H1 (cell line): ENCODE results near the gene MIGA1. TPM values are rescaled to one million over a fixed set of nuclear protein-coding genes. Genes with fewer than 3 reads are reported as not detected.

Experiments used
- CTCF ChIA-PET: fragments of 300-600 bp; sonication (Branson Sonifier 250); formaldehyde crosslinking; loops from one replicate; lab custom pipeline; 2021; ENCODE audit not compliant: partially characterized antibody; lab: Charles Lee
- POLR2A ChIA-PET: fragments of 300-600 bp; sonication (Branson Sonifier 250); formaldehyde crosslinking; loops from one replicate; lab custom pipeline; 2021; ENCODE audit warnings: inconsistent platforms; ENCODE audit not compliant: partially characterized antibody; lab: Charles Lee
- DNase-seq, 2 experiments: peaks; one replicate each; pipeline versions ENCODE4 v3.0.0 to v3.0.0-alpha.2; 2010 to 2022; ENCODE audit warnings: low spot score in 2 of 2, low read depth in 1 of 2, mixed read lengths in 1 of 2
- FAIRE-seq: peaks from 2 replicates; lab custom pipeline; 2011; peaks lifted over from hg19 to GRCh38; lab: Jason Lieb, UNC
- H2AFZ ChIP-seq: 2 replicates; pipeline ENCODE4 v1.8.1; 2012; ENCODE audit warnings: low read length, inconsistent platforms
- H2AK5ac ChIP-seq: 2 replicates; pipeline ENCODE4 v1.6.1; 2013; ENCODE audit warnings: low read depth, low read length
- H2BK120ac ChIP-seq: replicated peaks from 2 replicates; pipeline ENCODE3; 2013; ENCODE audit warnings: low read depth, low read length, inconsistent platforms
- H2BK12ac ChIP-seq: 2 replicates; pipeline ENCODE4 v1.6.1; 2013; ENCODE audit warnings: low read depth, low read length
- H2BK15ac ChIP-seq: 2 replicates; pipeline ENCODE4 v1.6.1; 2013; ENCODE audit warnings: low read length
- H2BK20ac ChIP-seq: 2 replicates; pipeline ENCODE4 v1.6.1; 2013; ENCODE audit warnings: low read length
- H2BK5ac ChIP-seq: 2 replicates; pipeline ENCODE4 v1.6.1; 2013; ENCODE audit warnings: low read depth, low read length
- H3K14ac ChIP-seq: 2 replicates; pipeline ENCODE4 v1.6.1; 2013; ENCODE audit warnings: inconsistent platforms; ENCODE audit not compliant: insufficient read length
- H3K18ac ChIP-seq: 2 replicates; pipeline ENCODE4 v1.6.1; 2013; ENCODE audit warnings: low read length; ENCODE audit errors: extremely low read depth
- H3K23ac ChIP-seq: 2 replicates; pipeline ENCODE4 v1.6.1; 2013; ENCODE audit warnings: inconsistent platforms; ENCODE audit not compliant: insufficient read length
- H3K23me2 ChIP-seq: 2 replicates; pipeline ENCODE4 v1.6.1; 2013; ENCODE audit warnings: low read depth, low read length
- H3K27ac ChIP-seq: 2 replicates; pipeline ENCODE4 v1.6.1; 2011; ENCODE audit warnings: low read depth, low read length, inconsistent platforms
- H3K27me3 ChIP-seq, 4 experiments: replicated peaks in 1 of 4; 1 replicate in 1 of 4; 2 replicates in 3 of 4; pipeline versions ENCODE4 v1.6.1 to v1.8.1; 2011 to 2013; ENCODE audit warnings: low read length in 3 of 4, mild to moderate bottlenecking in 3 of 4, inconsistent platforms in 2 of 4, mixed read lengths in 2 of 4, moderate library complexity in 1 of 4; ENCODE audit not compliant: control insufficient read depth in 3 of 4, insufficient read depth in 3 of 4; ENCODE audit errors: extremely low read depth in 1 of 4
- H3K36me3 ChIP-seq, 4 experiments: 2 replicates each; pipeline versions ENCODE4 v1.6.1 to v1.8.1; 2011 to 2013; ENCODE audit warnings: mild to moderate bottlenecking in 4 of 4, low read length in 3 of 4, moderate library complexity in 2 of 4, control low read depth in 1 of 4, inconsistent platforms in 1 of 4; ENCODE audit not compliant: insufficient read depth in 4 of 4, control insufficient read depth in 2 of 4
- H3K4ac ChIP-seq: replicated peaks from 2 replicates; pipeline ENCODE3; 2013; ENCODE audit warnings: low read length, low read depth, mixed read lengths, inconsistent platforms; ENCODE audit not compliant: insufficient read length
- H3K4me1 ChIP-seq, 4 experiments: replicated peaks in 1 of 4; 1 replicate in 1 of 4; 2 replicates in 3 of 4; pipeline versions ENCODE4 v1.6.1 to v1.8.1; 2011 to 2013; ENCODE audit warnings: low read length in 3 of 4, inconsistent platforms in 2 of 4, mixed read lengths in 1 of 4; ENCODE audit not compliant: insufficient read depth in 4 of 4, control insufficient read depth in 3 of 4
- H3K4me2 ChIP-seq, 2 experiments: 2 replicates each; pipeline versions ENCODE4 v1.6.1 to v1.8.1; 2011 to 2013; ENCODE audit warnings: low read depth in 2 of 2, low read length in 2 of 2, control low read depth in 1 of 2, inconsistent platforms in 1 of 2, mild to moderate bottlenecking in 1 of 2; ENCODE audit not compliant: insufficient read depth in 1 of 2
- H3K4me3 ChIP-seq, 4 experiments: fragments of 200-600, 300-600 bp in 1 of 4; sonication (generic), shearing (Covaris generic), sonication (Bioruptor Twin) in 1 of 4; 2 replicates each; pipeline versions ENCODE4 v1.5.1 to v1.8.1; 2011 to 2016; ENCODE audit warnings: low read length in 4 of 4, low read depth in 3 of 4, control low read depth in 2 of 4, inconsistent platforms in 2 of 4, mild to moderate bottlenecking in 2 of 4, mixed read lengths in 1 of 4, moderate library complexity in 1 of 4; ENCODE audit not compliant: insufficient read depth in 2 of 4; ENCODE audit errors: extremely low read depth in 1 of 4
- H3K56ac ChIP-seq: replicated peaks from 2 replicates; pipeline ENCODE3; 2013; ENCODE audit warnings: low read depth, mild to moderate bottlenecking, mixed read lengths, low read length, inconsistent platforms; ENCODE audit not compliant: insufficient read length
- H3K79me1 ChIP-seq: 2 replicates; pipeline ENCODE4 v1.6.1; 2013; ENCODE audit warnings: low read depth, low read length, control low read depth
- H3K79me2 ChIP-seq, 2 experiments: 2 replicates each; pipeline versions ENCODE4 v1.6.1 to v1.8.1; 2012 to 2013; ENCODE audit warnings: low read length in 2 of 2, mild to moderate bottlenecking in 2 of 2, inconsistent platforms in 1 of 2; ENCODE audit not compliant: insufficient read depth in 2 of 2, control insufficient read depth in 1 of 2
- H3K9ac ChIP-seq, 4 experiments: replicated peaks in 1 of 4; 1 replicate in 1 of 4; 2 replicates in 3 of 4; pipeline versions ENCODE4 v1.6.1 to v1.8.1; 2011 to 2013; ENCODE audit warnings: low read depth in 3 of 4, low read length in 3 of 4, control low read depth in 2 of 4, mild to moderate bottlenecking in 2 of 4, moderate library complexity in 2 of 4, inconsistent platforms in 1 of 4; ENCODE audit errors: extremely low read depth in 1 of 4
- H3K9me3 ChIP-seq, 2 experiments: 2 replicates each; pipeline versions ENCODE4 v1.6.1 to v1.8.1; 2012 to 2013; ENCODE audit warnings: mild to moderate bottlenecking in 2 of 2, moderate library complexity in 2 of 2, control low read depth in 1 of 2, inconsistent platforms in 1 of 2, low read depth in 1 of 2, low read length in 1 of 2, mixed read lengths in 1 of 2; ENCODE audit not compliant: insufficient read depth in 2 of 2
- H4K20me1 ChIP-seq, 2 experiments: replicated peaks in 1 of 2; 2 replicates each; pipeline versions ENCODE3 to v1.8.1; 2011 to 2013; ENCODE audit warnings: inconsistent platforms in 2 of 2, low read length in 2 of 2, mild to moderate bottlenecking in 1 of 2; ENCODE audit not compliant: insufficient read depth in 2 of 2, control insufficient read depth in 1 of 2
- H4K5ac ChIP-seq: 2 replicates; pipeline ENCODE4 v1.6.1; 2013; ENCODE audit warnings: low read length, low read depth, mixed read lengths, inconsistent platforms; ENCODE audit not compliant: insufficient read length
- H4K8ac ChIP-seq: 2 replicates; pipeline ENCODE4 v1.8.0; 2013; ENCODE audit warnings: mild to moderate bottlenecking, moderate library complexity, low read length, inconsistent platforms; ENCODE audit not compliant: insufficient read depth; ENCODE audit errors: extremely low read depth
- H4K91ac ChIP-seq: replicated peaks from 2 replicates; pipeline ENCODE3; 2013; ENCODE audit warnings: low read length, mixed read lengths, inconsistent platforms; ENCODE audit not compliant: insufficient read length
- CHD1 ChIP-seq: IDR thresholded peaks from 2 replicates; pipeline ENCODE4 v1.6.1; 2012; ENCODE audit warnings: low read depth, low read length, improper control_type of control experiment
- EP300 ChIP-seq, 2 experiments: IDR thresholded peaks; 1 replicate in 1 of 2; 2 replicates in 1 of 2; pipeline ENCODE4 v1.6.1; 2011 to 2012; ENCODE audit warnings: low read depth in 2 of 2, low read length in 2 of 2, mild to moderate bottlenecking in 2 of 2, borderline replicate concordance in 1 of 2, inconsistent platforms in 1 of 2, moderate library complexity in 1 of 2
- ZNF274 ChIP-seq: IDR thresholded peaks from 2 replicates; pipeline ENCODE4 v1.7.0; 2012; ENCODE audit warnings: low read length, borderline replicate concordance; ENCODE audit errors: extremely low read depth
- WGBS, 2 experiments: shearing (Covaris generic) in 1 of 2; methylation state at CpG; one replicate each; pipeline versions ENCODE4 v1.1.6 to v1.1.7; 2013 to 2015; ENCODE audit warnings: low lambda C conversion rate in 2 of 2, mixed read lengths in 2 of 2, inconsistent platforms in 1 of 2, low coverage in 1 of 2, missing lambda C conversion rate in 1 of 2; ENCODE audit not compliant: insufficient replicate concordance in 2 of 2, insufficient coverage in 1 of 2, insufficient read length in 1 of 2; ENCODE audit errors: extremely low coverage in 1 of 2, missing lambda C conversion rate in 1 of 2; 5-methylcytosine and 5-hydroxymethylcytosine counted together
- polyA plus RNA-seq, 7 experiments: library from polyadenylated mRNA; depleted of rRNA in 3 of 7; stranded (reverse) in 5 of 7; unstranded in 2 of 7; fragments of >200 nt in 5 of 7; fragments of 200-250 nt in 2 of 7; gene quantifications; 1 replicate in 5 of 7; 2 replicates in 1 of 7; 4 replicates in 1 of 7; pipeline versions ENCODE4 v1.2.1 to v1.2.3, GENCODE V29; 2011 to 2013; ENCODE audit warnings: missing spikeins in 2 of 7, mixed read lengths in 2 of 7
- total RNA-seq: library from RNA; stranded (reverse); fragmentation: NEBNext Ultra II Directional; extraction: Animal tissue kit (Norgen Biotek cat#: 25700); gene quantifications from 2 replicates; pipeline ENCODE4 v1.2.1, GENCODE V29; 2021

The MIGA1 gene
- total and polyA plus RNA-seq, 2 of the 8 experiments (the other 6 are each of a cell fraction or from before 2014, with no cell fraction given): 0.95 to 7.0 TPM

DNA sequence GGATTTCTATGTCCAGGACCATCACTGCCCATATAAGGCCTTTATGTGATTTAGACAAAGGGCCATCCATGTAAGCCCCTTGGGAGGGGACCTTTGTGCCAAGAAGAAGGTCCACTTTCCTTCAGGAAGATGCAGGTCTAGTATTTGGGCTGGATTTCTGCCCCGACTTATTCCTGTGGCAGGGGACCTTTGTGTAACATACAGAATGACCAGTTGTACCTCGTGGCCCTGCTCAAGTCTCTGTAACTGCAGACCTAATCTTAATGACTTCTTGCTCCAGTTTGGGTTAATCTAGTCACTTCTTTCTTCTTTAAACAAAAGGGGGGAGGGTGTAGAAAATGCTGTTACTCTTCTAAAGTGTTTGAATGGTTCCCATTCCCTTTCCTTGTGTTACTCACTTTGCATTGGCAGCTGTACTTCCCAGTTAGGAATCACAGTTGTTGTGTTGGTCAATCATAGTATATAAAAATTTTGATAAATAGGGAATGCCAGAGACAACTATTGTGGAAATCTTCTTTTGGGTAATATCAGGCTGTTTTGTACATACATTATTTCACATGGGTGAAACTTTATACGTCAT, 54.2 kb downstream of the MIGA1 start:
- no peak overlapping the region for H3K4me3 ChIP-seq
- no peak overlapping the region for H2BK20ac ChIP-seq
- no peak overlapping the region for H4K8ac ChIP-seq
- H4K5ac ChIP-seq: no peak overlapping the region
- H3K56ac ChIP-seq: no peak overlapping the region
- H3K36me3 ChIP-seq: no peaks in the 10 kb centered on the region
- no peak overlapping the region for H2AK5ac ChIP-seq
- no peaks in the 10 kb centered on the region for H3K23me2 ChIP-seq
- H2BK5ac ChIP-seq: no peak overlapping the region
- no peak overlapping the region for H3K23ac ChIP-seq
- no peaks in the 10 kb centered on the region for H4K20me1 ChIP-seq
- no peak overlapping the region for H3K4me2 ChIP-seq
- H3K27me3 ChIP-seq: no peaks in the 10 kb centered on the region
- H3K27ac ChIP-seq: no peak overlapping the region
- no peaks in the 10 kb centered on the region for H3K9me3 ChIP-seq
- no peaks in the 10 kb centered on the region for H3K79me1 ChIP-seq
- peak; percentile 32 for FAIRE-seq
- DNase-seq: no peak
- WGBS, 2 experiments: 83% methylated on average over 3 of the region's 3 CpGs; no CpG with 5 or more reads in 1 of the 2 experiments
- no peak overlapping the region for H2BK12ac ChIP-seq
- H3K4ac ChIP-seq: no peak overlapping the region
- H3K4me1 ChIP-seq: no peaks in the 10 kb centered on the region
- no peak overlapping the region for H3K18ac ChIP-seq
- H3K79me2 ChIP-seq: no peaks in the 10 kb centered on the region
- H2AFZ ChIP-seq: no peak overlapping the region
- H2BK15ac ChIP-seq: no peak overlapping the region
- no peak overlapping the region for H4K91ac ChIP-seq
- no peak for TF ChIP-seq CHD1
- TF ChIP-seq ZNF274: no peak
- no peak for TF ChIP-seq EP300 (IDR thresholded peaks at IDR 0.05; ENCODE audit: borderline replicate concordance in 1 of 2, low read depth in 2 of 2, low read length in 2 of 2)
- ChIA-PET POLR2A (interaction anchor here (1.0 kb wide), 1 partner anchor 55 kb away, joined by 3 read pairs; the partner anchor contains the start of gene NEXN), CTCF (interaction anchor here (1.3 kb wide), 1 partner anchor 10 kb away, joined by 4 read pairs; no protein-coding TSS in a partner anchor)
- no peak overlapping the region for H3K14ac ChIP-seq
- no peak overlapping the region for H2BK120ac ChIP-seq
- H3K9ac ChIP-seq: no peak overlapping the region
